ENCODE data around the gene WDR36.

WDR36 gene

DNA sequence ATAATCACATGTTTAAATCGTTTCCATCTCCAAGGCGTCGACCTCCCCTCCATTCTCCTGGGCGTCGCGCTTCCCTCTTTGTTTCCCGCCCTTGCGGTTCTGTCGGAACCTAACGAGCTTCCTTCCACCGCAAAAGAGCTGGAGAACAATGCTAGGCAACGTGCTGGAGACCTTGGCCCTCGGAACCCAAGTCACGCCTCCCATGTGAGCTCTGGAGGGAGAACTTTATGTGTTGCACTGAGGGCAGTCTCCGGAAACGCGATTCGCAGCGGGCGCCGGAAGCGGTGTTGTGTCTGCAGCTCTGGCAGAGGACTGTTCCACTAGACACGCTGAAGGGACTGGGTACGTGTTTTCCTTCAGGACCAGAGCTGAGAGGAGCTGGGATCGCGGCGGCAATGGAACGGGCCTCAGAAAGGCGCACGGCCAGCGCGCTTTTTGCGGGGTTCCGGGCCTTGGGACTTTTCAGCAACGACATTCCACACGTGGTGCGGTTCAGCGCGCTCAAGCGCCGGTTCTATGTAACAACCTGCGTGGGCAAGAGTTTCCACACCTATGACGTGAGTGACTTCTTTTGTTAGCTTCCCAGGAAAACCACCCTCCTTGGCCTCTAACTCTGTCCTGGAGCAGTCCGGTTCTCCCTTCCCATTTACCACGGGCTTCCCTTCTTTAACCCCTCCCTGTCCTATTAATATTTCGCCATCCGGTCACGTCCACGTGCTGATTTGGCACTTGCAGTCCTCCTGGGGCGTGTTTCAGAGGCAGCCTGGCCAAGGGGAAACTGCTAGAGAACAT is at the start of gene WDR36:
Gene WDR36, plus strand, starts transcription at position 287 of the 792 bp plus-strand sequence. Its CDS starts 109 bp downstream, at position 396.
- peak; percentile 82 to 84 for DNase-seq (ENCODE audit: low read depth in 2 of 2)

DNA sequence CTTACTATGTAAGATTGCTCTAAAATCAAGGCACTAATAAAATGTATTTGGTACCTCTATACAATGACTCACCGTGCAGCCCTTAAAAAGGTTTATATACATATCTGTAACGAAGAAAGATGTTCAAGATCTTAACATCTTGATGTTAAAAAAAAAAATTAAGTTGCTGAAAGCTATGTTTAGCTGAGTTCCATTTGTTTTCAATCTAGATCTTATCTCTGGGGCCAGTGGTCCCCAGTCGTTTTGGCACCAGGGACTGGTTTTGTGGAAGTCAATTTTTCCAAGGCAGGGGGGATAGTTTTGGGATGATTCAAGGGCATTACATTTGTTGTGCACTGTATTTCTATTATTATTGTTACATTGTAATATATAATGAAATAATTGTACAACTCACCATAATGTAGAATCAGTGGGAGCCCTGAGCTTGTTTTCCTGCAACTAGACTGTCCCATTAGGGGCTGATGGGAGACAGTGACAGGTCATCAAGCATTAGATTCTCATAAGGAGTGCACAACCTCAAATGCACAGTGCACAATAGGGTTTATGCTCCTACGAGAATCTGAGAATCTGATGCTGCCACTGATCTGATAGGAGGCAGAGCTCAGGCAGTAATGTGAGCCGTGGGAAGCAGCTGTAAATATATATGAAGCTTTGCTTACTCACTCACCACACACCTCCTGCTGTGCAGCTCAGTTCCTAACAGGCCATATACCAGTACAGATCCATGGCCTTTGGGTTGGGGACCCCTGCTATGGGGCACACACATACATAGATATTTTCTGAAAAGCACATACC is 48.2 kb upstream of the WDR36 start:
- no peak for DNase-seq (ENCODE audit: low read depth in 2 of 2)

GRCh38 chr5:111058064-111058463 is 34.1 kb upstream of the WDR36 start:
- no peak for DNase-seq (ENCODE audit: low read depth in 2 of 2)

DNA sequence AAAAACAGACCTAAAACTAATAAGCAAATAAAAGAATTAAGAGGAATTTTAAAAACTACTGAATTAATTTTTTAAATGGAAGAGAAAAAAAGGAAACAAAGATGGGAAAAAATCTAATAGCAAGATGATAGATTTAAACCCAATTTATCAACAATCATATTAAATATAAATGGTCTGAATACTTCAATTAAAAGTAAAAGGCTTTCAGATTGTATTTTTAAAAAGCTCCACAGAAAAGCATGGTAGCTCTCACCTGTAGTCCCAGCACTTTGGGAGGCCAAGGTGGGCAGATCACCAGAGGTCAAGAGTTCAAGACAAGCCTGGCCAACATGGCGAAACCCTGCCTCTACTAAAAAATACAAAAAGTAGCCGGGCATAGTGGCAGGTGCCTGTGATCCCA is 32.0 kb upstream of the WDR36 start:
- DNase-seq (ENCODE audit: low read depth in 2 of 2): no peak

DNA sequence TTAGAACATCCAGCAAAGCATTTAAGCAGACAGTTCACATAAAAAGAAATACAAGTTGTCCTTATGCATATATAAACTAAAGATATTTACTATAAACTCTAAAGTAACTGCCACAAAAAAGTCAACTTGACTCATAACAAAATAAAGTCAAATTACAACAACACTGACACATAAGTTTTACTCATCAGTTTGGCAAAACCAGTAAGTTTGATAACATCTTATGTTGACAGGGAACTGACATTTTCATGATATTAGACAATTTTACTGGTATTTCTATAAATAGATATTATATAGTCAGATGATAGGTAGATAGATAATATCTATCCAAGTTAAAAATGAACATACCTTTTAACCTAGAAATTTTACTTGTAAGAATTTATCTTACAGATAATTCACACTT is 30.5 kb upstream of the WDR36 start:
- DNase-seq (ENCODE audit: low read depth in 2 of 2): no peak

GRCh38 chr5:111063709-111064322 is 28.3 kb upstream of the WDR36 start:
- no peak for DNase-seq (ENCODE audit: low read depth in 2 of 2)

DNA sequence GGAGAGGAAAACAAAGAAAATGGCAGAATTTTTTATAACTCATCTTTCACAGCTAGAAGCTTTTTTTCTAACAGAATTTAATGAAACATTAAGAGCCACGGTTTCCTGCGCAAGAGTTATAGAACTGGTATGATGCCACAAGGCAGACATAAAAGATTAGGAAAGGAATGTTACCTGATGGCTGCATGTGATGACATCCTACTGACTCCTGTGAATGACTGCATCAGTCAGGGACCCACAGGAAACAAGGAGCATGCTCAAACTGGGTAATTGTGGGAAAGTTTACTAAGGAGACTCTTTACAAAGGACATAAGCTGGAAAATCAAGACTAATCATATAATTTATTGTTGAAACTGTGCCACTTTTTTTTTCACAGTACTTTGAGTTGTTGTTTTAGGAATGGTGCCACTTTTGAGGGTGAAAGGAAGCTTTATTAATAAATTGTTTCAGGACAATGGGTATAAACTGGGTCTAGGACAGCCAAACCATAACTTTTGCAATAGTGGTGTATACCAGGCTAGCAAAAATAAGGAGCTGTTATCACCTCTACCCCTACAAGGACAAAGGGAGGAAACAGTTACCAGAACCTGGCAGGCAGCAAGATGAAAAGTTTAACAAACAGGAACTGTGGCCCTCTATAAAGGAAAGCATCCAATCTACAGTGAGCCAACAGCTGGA is 25.7 kb upstream of the WDR36 start:
- DNase-seq (ENCODE audit: low read depth in 2 of 2): no peak

DNA sequence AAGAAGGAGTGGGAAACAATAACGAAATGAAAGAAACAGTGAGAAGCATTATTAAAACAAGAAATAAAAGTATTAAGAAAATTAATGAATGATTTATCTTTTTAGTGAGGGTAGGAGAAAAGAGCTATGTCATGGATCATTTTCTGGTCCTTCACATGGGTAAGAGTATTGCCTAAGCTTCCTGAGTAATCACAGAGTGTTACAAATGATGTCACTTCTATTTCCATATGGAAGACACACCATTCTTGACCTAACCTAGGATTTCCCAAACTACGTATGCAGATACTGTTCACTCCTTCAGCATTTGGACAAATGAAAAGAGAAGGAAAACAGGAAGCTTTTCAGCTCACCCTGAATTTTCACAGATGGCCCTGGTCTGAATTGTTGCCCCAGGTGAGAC is 23.9 kb upstream of the WDR36 start:
- no peak for DNase-seq (ENCODE audit: low read depth in 2 of 2)

DNA sequence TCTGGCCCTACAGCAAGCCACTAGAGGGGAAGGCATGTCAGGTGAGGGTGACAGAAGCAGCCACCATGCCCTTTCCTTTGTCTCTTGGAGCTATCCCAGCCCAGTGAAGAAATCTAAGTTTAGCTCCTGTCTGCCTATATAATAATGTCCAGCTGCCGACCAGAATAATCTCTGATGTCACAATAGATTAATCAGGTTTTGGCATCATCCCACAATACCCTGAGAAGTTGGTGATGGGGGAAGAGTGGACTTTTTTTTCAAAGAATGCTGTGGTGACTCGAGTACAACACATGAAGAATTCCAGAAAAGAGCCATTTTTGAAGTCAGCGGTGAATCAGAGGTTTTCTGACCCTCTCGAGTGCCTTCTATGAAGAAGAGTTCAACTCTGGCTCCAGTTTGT is 22.3 kb upstream of the WDR36 start:
- DNase-seq (ENCODE audit: low read depth in 2 of 2): no peak

- no peak for DNase-seq (ENCODE audit: low read depth in 2 of 2)
Measured at GRCh38 chr5:111070272-111071134, 21.6 kb upstream of the WDR36 start.

GRCh38 chr5:111071413-111071812 is 20.7 kb upstream of the WDR36 start, which contains the start of gene TSLP:
TSLP (plus strand) TSS chr5:111071713; CDS start chr5:111071891, 178 bp downstream.
- DNase-seq (ENCODE audit: low read depth in 2 of 2): no peak

GRCh38 chr5:111072949-111073682 is 19.0 kb upstream of the WDR36 start:
- peak; percentile 51 to 62 for DNase-seq (ENCODE audit: low read depth in 2 of 2)

DNA sequence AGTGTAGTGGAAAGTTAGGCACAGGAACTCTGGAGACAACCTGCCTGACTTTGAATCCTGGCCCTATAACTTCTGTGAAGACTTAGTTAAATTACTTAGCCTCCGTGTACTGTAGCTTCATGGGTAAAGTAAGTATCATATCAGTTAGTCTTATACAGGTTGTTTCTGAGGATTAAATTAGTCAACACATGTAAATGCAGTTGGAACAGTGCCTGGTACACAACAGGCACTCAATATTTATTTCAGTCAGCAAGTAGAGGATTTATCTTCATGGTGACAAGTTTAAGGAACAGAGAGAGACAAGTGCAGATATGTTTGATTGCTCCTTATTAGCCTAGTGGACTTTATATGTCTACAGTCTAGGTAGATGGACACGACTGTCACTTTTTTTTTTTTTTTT is 17.9 kb upstream of the WDR36 start:
- DNase-seq (ENCODE audit: low read depth in 2 of 2): no peak

DNA sequence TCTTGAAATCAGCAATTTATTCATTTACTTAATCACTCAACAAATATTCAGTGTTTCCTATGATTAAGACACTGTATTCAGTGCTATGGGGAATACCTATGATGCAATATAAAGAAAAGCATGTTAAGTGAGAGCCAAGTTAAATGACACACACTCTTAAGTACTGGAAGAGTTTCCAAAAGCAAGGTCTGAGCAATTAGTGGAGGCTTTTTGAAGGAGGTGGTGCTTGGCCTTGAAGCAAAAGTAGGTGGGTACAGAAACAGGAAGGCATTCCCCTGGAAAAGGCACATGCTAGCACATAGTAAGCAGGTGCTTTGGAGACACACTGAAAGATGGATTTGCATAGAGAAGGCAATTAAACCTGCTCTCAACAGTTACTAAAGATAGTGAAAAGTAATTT is 16.6 kb upstream of the WDR36 start:
- DNase-seq (ENCODE audit: low read depth in 2 of 2): no peak

GRCh38 chr5:111076091-111076490 is 16.1 kb upstream of the WDR36 start:
- no peak for DNase-seq (ENCODE audit: low read depth in 2 of 2)

- no peak for DNase-seq (ENCODE audit: low read depth in 2 of 2)
Measured at GRCh38 chr5:111077678-111078077, 14.5 kb upstream of the WDR36 start.

GRCh38 chr5:111079846-111080245 is 12.3 kb upstream of the WDR36 start:
- no peak for DNase-seq (ENCODE audit: low read depth in 2 of 2)

GRCh38 chr5:111083323-111083722 is 8.8 kb upstream of the WDR36 start:
- no peak for DNase-seq (ENCODE audit: low read depth in 2 of 2)

- DNase-seq (ENCODE audit: low read depth in 2 of 2): no peak
Measured at GRCh38 chr5:111095982-111096381, 3.8 kb downstream of the WDR36 start.

GRCh38 chr5:111099058-111099778 is 7.1 kb downstream of the WDR36 start:
- DNase-seq (ENCODE audit: low read depth in 2 of 2): no peak

All from stimulated activated CD8-positive, alpha-beta memory T cell treated with anti-CD3 and anti-CD28 coated beads, Interleukin-7, amount 100 ng/mL, for 4 hours (primary cell).